GM19463 (cell line): Measurements from ENCODE around the gene HK1.

ENCODE experiments used
- ATAC-seq: cut with Tn5 transposase; IDR thresholded peaks from one replicate; pipeline ENCODE4 v1.9.1; 2021; ENCODE audit warnings: mild to moderate bottlenecking, moderate library complexity; ENCODE audit not compliant: unreplicated experiment

Gene HK1

DNA sequence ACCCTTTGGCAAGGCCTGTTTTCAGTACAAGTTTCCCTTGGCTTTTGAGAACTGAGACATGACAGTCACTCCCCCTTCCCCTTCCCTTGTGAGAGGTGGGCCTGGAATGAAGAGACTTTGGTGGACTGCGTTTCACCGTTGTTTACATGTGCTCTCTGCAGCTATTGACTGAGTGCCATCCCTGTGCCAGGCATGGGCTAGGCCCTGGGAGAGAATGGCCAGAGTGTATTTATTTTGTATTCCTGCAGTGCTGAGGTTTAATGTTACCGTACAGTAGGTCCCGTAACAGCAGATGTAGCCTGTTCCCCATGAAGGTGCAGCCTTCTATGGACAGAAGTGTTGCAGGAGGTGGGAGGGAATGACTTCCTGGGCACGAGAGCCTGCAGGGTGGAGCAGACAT lies 88.4 kb downstream of the HK1 start:
- ATAC-seq: no peak

GRCh38 chr10:69367469-69367868 lies 89.2 kb downstream of the HK1 start:
- no peak for ATAC-seq

DNA sequence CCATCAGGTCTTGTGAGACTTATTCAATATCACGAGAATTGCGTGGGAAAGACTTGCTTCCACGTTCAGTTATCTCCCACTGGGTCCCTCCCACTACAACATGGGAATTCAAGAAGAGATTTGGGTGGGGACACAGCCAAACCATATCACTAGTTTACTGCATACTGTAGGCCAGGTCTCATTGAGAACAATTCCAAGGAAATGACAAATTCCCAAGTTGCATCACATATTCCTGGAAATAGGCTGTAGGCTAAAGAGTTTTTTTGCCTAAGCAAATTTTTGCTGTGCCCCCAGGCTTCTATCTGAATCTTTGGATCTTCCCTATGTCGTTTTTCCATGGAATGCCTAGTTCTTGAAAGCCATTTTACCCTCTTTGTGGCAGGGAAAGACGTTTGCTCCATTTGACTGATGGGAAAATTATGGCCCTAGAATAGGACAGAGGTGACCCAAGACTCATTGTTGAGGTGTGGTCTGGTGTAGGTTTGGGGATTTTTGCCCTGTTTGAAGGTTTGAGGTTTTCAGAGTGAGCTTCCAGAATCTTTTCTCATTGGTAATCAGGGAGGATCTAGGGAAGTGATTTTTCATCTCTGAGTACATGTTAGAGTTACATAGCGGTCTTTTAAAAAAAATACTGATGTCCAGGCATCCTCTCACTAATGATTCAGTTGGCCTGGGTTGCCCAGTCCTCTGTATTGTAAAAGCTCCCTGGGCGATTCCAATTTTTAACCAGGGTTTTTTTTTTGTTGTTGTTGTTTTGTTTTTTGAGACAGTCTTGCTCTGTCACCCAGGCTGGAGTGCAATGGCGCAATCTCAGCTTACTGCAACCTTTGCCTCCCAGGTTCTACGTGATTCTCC lies 94.1 kb downstream of the HK1 start:
- no peak for ATAC-seq

DNA sequence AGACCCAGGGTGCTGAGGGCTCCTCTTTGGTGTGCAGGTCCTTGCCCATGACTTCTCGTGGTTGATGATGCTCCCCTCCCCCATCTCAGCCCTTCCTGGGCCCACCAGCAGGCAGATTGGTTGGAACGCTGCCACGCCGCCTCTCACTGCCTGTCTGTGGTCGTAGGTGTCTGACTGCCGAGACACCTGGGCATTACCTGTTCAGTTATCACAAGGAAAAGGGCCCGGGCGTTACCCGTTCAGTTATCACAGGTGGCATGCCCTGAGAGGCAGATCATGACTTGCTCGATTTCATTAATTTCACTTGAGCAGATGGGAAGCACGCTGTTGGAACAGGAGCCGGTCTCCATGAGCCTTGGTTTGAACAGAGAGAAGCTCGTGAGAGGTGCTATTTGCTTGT lies 95.9 kb downstream of the HK1 start:
- no peak for ATAC-seq

DNA sequence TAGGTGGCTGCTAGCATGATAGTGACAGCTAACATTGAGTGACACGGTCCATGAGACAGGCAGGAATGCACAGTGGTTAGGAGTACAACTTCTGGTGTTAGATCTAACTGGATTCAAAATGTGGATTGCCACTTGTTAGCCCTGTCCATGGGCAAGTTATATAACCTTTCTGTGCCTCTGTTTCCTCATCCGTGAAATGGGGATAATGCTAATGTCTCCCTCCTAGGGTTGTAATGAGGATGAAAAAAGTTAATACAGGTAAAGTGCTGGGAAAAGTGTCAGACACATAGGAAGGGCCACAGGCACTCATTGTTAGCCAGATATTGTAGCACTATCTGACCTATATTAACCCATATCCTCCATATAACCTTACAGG lies 96.6 kb downstream of the HK1 start:
- no peak for ATAC-seq

GRCh38 chr10:69375307-69376151 lies 97.2 kb downstream of the HK1 start:
- no peak for ATAC-seq

GRCh38 chr10:69376662-69377061 lies 98.4 kb downstream of the HK1 start:
- ATAC-seq: no peak

GRCh38 chr10:69377191-69377590 lies 98.9 kb downstream of the HK1 start:
- no peak for ATAC-seq

DNA sequence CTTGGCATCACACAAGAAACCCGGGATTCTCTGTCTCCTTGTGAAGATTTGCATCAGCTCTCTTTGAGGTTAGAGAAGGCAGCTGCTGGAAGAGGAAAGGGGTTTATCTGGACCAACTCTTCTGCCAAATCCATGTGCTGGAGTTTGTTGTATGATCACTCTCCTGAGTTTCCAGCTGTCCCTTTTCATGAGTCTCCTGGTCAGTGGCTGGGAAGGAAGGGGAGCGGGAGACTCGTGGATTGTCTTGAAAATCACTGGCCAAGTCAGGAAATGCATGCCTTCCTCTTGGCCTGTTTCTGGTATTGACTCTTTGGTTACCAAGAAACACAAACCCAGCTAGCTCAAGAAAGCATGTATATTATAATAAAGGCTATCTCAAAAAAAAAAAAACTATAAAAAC lies 99.6 kb downstream of the HK1 start:
- no peak for ATAC-seq

GRCh38 chr10:69379800-69380199 lies 101.5 kb downstream of the HK1 start:
- ATAC-seq: no peak

DNA sequence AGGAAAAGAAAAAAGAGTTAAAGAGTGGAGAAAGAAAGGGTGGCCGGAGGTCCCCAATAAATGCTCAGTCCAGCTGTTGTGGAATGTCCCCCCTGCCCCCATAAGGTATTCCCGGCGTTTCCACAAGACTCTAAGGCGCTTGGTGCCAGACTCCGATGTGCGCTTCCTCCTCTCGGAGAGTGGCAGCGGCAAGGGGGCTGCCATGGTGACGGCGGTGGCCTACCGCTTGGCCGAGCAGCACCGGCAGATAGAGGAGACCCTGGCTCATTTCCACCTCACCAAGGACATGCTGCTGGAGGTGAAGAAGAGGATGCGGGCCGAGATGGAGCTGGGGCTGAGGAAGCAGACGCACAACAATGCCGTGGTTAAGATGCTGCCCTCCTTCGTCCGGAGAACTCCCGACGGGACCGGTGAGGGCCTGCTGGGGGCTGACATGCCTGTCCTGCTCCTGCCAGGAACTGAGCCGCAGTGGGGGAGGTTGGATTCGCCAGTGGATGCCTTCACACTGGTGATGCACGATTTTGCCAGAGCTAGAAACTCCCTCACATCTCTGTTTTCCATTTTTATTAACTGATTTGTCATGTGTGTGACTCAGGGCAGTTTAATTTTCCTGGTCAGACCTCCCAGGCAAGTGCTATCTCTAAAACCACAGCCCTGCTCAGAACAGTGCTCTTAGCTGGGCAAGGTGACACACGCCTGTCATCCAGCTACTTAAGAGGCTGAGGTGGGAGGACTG lies 104.3 kb downstream of the HK1 start:
- ATAC-seq: no peak

- ATAC-seq: no peak
Measured at GRCh38 chr10:69383558-69383957, 105.3 kb downstream of the HK1 start.

GRCh38 chr10:69384320-69384719 lies 106.0 kb downstream of the HK1 start:
- no peak for ATAC-seq

DNA sequence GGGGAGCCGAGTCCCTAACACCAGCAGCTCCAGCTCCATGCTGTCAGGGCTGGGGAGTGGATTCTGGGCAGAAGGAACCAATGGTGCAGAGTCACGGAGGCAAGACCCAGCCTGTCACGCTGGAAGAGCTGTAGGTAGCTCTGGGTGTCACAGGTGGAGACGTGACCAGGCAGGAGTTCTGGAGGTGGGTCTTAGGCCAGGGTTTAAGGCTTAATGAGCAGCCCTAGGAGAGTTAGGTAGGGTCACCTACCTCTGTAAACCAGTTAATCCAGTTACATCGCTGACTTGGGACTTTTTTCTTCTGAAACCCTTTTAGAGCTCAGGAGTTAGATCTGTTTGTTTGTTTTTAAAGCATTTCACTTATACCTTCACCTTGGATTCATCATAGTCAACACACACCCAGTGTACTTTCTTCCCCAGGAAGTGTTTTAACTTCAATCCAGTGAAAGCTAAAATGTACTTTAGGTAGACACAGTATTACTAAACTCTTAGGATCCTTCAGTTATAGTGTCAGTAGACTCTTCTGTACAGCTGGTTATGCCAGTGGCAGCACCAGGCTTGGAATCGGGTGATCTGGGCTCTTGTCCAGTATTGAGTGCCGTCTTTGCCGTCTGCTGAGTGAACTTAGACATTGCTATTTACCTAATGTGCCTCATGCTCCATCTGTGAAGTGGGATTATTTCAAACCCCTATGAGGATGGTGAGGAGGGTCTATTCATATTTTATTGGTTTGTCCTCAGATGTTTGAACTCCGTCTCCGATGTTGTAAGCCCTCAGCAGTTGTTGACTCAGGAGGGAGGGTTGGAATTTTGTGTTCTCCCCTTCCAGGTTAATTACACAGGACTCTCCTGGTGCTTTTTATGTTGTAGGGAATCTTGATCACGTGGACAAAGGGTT lies 107.4 kb downstream of the HK1 start:
- ATAC-seq: no peak

- no peak for ATAC-seq
Measured at GRCh38 chr10:69387500-69387899, 109.2 kb downstream of the HK1 start.

GRCh38 chr10:69388488-69388887 lies 110.2 kb downstream of the HK1 start:
- no peak for ATAC-seq

GRCh38 chr10:69389827-69390490 lies 111.7 kb downstream of the HK1 start:
- ATAC-seq: no peak

- no peak for ATAC-seq
Measured at GRCh38 chr10:69391158-69391557, 112.9 kb downstream of the HK1 start.

DNA sequence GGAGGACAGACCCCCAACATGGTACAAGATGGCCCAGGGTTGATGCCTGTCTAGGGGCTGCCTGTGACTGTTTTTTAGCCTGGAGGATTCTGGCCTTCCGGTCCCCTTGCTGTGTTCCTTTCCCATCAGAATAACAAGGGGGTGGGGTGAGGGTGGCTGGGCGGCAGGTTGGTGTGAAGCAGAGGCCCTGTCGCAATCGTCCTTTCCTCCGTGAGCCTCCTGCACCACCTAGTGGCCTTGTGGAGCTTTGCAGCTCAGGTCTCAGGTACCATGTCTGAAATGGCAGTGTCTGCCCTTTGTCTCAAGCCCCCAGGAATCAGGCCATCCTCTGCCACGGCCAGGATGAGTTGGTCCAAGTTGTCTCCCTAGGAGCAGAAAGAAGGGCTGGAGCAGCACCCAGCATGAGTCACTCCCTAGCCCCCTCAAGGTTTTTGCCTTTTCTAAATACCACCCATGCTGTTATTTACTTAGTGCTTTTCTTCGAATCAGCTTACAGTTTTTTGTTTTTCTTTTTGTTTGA lies 114.2 kb downstream of the HK1 start:
- ATAC-seq: peak; percentile 90

DNA sequence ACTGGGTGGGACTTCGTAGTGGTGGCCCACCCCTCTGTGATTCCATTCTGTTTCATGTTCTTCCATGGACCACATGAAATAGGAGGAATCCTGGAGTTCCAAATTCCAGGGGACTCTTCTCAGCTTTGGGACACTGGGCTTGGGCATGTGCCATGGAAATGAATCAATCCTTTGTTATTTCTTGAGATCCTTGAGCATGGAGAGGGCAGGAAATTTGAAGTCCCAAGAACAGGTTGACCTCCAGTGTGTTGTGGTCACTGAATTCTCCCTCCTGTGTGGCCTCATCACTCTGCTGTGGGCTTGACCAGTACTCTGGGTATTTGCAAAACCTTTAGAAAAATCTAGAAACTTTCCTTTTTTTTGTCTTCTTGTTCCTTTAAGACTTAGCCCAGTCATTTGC lies 115.7 kb downstream of the HK1 start:
- ATAC-seq: no peak
